Activated naive CD4-positive, alpha-beta T cell treated with anti-CD3 and anti-CD28 coated beads, Interleukin-2, amount 10 ng/mL, durations not matched to agents 7 days and 5 days (primary cell): Measurements from ENCODE around the gene TLK2.

Experiments used
- CTCF ChIA-PET: fragments of 350-600 bp; sonication (Branson Sonifier 250); formaldehyde crosslinking; loops from one replicate; lab custom pipeline; 2021; ENCODE audit warnings: antibody characterized with exemption; lab: Charles Lee
- DNase-seq: peaks from one replicate; pipeline ENCODE4 v3.0.0-alpha.2; 2020
- H3K27ac Mint-ChIP-seq: one replicate; pipeline ENCODE4 v1.8.0; 2021; ENCODE audit warnings: mild to moderate bottlenecking, moderate library complexity, mixed read lengths
- H3K27me3 Mint-ChIP-seq: one replicate; pipeline ENCODE4 v1.8.0; 2021; ENCODE audit warnings: mild to moderate bottlenecking, mixed read lengths
- H3K36me3 Mint-ChIP-seq: one replicate; pipeline ENCODE4 v1.8.0; 2021; ENCODE audit warnings: mixed read lengths
- H3K4me1 Mint-ChIP-seq: one replicate; pipeline ENCODE4 v1.8.0; 2021; ENCODE audit warnings: mixed read lengths
- H3K4me3 Mint-ChIP-seq: one replicate; pipeline ENCODE4 v1.8.0; 2021; ENCODE audit warnings: mild to moderate bottlenecking, moderate library complexity, mixed read lengths
- H3K9me3 Mint-ChIP-seq: one replicate; pipeline ENCODE4 v1.8.0; 2021; ENCODE audit warnings: mixed read lengths

Gene TLK2

GRCh38 chr17:62615503-62615902 is 136.9 kb downstream of the TLK2 start:
- no peak for DNase-seq
- no peaks in the 10 kb centered on the region for H3K4me1 Mint-ChIP-seq
- H3K27me3 Mint-ChIP-seq, result no peaks in the 10 kb centered on the region
- H3K9me3 Mint-ChIP-seq, result no peaks in the 10 kb centered on the region
- H3K27ac Mint-ChIP-seq, result no peak overlapping the region
- CTCF ChIA-PET, result no interaction called here
- no peak overlapping the region for H3K4me3 Mint-ChIP-seq
- peaks cover 21% of the 10 kb centered on the region for H3K36me3 Mint-ChIP-seq

DNA sequence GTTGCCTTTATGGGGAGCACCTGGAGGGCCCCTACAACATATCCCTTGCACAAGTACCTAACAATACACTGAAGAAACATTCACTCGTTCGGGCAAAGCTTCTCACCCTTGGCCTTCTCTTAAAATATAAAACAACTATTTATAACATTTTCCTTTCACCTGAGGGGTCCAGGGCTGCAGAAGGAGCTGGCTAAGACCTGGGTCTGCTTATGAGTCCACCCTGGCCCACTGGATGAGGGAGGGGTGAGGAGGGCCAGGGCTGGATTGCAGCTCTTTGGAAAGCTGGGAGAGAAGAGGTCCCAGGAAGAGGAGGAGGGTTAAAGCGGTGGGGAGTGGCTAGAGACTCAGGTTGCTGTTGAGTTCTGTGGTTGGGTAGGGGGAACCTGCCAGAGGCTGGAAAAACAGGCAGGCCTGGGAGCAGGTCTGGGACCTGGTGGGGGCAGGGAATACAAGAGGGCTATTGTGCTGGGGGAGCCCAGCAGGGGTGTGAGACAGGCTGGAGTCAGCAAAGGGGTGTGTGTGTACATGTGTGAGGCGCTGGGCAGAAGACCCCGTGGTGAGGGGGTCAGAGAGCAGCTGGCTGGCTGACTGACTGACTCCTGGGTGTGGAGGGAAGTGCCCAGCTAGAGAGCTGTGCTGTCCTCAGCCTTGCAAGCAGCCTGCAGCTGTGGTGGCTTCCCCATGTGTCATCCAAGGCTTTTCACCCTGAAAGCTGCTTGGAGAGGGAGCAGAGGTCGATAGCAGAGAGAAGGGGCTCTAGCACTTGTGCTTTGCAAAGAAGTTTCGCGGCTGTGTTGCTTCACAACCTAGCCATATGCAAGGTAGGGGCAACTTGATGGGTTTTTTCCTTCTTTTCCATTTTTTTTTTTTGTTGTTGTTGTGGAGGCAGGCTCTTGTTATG is 138.6 kb downstream of the TLK2 start:
- H3K4me3 Mint-ChIP-seq, result no peak overlapping the region

DNA sequence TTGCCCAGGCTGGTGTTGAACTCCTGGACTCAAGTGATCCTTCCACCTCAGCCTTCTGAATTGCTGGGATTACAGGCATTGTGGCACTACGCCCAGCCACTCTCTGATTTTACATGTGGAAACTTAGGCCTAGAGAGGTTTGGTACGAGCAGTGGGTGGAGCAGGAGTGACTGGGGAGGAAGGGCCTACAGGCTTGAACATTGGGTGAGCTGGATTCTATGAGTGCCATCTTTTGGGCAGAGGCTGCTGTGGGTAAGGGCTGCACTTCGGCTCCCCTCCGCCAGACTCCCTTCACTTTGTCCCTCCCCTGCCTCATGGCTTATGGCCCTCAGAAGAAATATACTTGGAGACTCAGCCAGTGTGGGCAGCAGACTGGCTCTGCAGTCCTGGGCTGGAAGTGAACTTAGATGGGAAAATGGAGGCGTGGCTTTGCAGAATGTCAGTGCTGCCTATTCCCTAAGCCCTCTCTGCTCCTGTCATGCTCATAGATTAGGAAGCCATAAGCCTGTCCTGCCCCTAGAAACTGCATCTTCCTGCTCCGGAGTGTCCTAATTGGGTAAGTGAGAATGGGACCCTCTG is 139.4 kb downstream of the TLK2 start:
- no peaks in the 10 kb centered on the region for H3K27me3 Mint-ChIP-seq
- CTCF ChIA-PET, result no interaction called here
- peaks cover 11% of the 10 kb centered on the region for H3K36me3 Mint-ChIP-seq
- no peaks in the 10 kb centered on the region for H3K9me3 Mint-ChIP-seq
- H3K4me3 Mint-ChIP-seq, result no peak overlapping the region
- no peaks in the 10 kb centered on the region for H3K4me1 Mint-ChIP-seq
- no peak overlapping the region for H3K27ac Mint-ChIP-seq
- DNase-seq, result no peak

More for the DNA sequence above, 138.6 kb downstream of the TLK2 start:
- DNase-seq, result no peak
- CTCF ChIA-PET, result no interaction called here
- no peaks in the 10 kb centered on the region for H3K9me3 Mint-ChIP-seq
- H3K4me1 Mint-ChIP-seq, result no peaks in the 10 kb centered on the region
- peaks cover 12% of the 10 kb centered on the region for H3K36me3 Mint-ChIP-seq
- no peaks in the 10 kb centered on the region for H3K27me3 Mint-ChIP-seq
- no peak overlapping the region for H3K27ac Mint-ChIP-seq

GRCh38 chr17:62618647-62619416 is 140.2 kb downstream of the TLK2 start:
- H3K27ac Mint-ChIP-seq, result peak overlapping the region; percentile 24
- CTCF ChIA-PET, result no interaction called here
- H3K4me3 Mint-ChIP-seq, result no peak overlapping the region
- no peaks in the 10 kb centered on the region for H3K9me3 Mint-ChIP-seq
- H3K4me1 Mint-ChIP-seq, result no peaks in the 10 kb centered on the region
- no peak for DNase-seq
- H3K27me3 Mint-ChIP-seq, result no peaks in the 10 kb centered on the region
- H3K36me3 Mint-ChIP-seq, result peaks cover 11% of the 10 kb centered on the region

- CTCF ChIA-PET, result no interaction called here
- Mint-ChIP-seq H3K9me3 (no peaks in the 10 kb centered on the region), H3K4me1 (no peaks in the 10 kb centered on the region), H3K27ac (peak overlapping the region; percentile 24), H3K36me3 (peaks cover 6% of the 10 kb centered on the region), H3K4me3 (no peak overlapping the region), H3K27me3 (no peaks in the 10 kb centered on the region)
- no peak for DNase-seq
These were observed 141.0 kb downstream of the TLK2 start for GRCh38 chr17:62619417-62620155.

GRCh38 chr17:62621223-62621622 is 142.6 kb downstream of the TLK2 start:
- CTCF ChIA-PET, result no interaction called here
- Mint-ChIP-seq H3K4me3 (no peak overlapping the region), H3K27me3 (peaks cover 16% of the 10 kb centered on the region), H3K9me3 (no peaks in the 10 kb centered on the region), H3K36me3 (no peaks in the 10 kb centered on the region), H3K27ac (no peak overlapping the region), H3K4me1 (no peaks in the 10 kb centered on the region)
- no peak for DNase-seq

DNA sequence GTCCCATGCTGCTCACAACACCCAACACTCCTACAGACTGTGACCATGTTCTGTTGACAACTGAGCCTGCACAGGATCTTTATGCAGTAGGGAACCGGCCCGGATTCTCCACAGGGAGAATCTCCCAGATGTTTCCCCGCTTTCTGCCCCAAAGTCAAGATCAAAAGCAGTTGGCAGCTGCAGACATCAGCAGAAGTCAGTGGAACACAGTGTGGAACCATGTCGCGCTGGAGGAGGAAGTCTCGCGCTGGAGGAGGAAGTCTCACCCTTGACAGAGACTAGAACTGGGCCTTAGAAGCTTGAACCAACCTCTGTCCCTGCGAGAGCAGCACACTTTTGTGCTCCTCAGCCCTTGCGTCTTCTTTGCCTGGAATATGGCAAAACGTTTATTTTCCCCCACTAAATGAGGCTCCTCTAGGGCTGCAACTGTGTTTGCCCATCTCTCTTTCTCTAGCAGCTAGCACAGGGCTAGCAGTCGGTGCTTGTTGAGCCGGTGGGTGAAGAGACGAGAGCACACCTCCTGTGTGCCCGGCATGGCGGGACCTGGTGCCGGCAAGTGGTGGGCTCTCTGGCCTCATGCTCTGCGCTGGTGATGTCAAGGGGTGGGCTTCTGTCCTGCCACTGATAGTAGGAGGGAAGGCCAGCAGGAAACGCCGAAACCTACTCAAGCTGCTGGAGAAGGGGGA is 146.7 kb downstream of the TLK2 start:
- no peak overlapping the region for H3K4me3 Mint-ChIP-seq
- CTCF ChIA-PET, result no interaction called here

GRCh38 chr17:62625870-62626200 is 147.2 kb downstream of the TLK2 start:
- DNase-seq, result no peak
- no peaks in the 10 kb centered on the region for H3K36me3 Mint-ChIP-seq
- peaks cover 7% of the 10 kb centered on the region for H3K4me1 Mint-ChIP-seq
- H3K27ac Mint-ChIP-seq, result no peak overlapping the region
- peaks cover 61% of the 10 kb centered on the region for H3K27me3 Mint-ChIP-seq
- CTCF ChIA-PET, result no interaction called here
- peak overlapping the region; percentile 30 for H3K4me3 Mint-ChIP-seq
- H3K9me3 Mint-ChIP-seq, result no peaks in the 10 kb centered on the region

More for the DNA sequence above, 146.7 kb downstream of the TLK2 start:
- Mint-ChIP-seq H3K27ac (no peak overlapping the region), H3K9me3 (no peaks in the 10 kb centered on the region), H3K4me1 (peaks cover 7% of the 10 kb centered on the region), H3K36me3 (no peaks in the 10 kb centered on the region), H3K27me3 (peaks cover 56% of the 10 kb centered on the region)
- DNase-seq, result no peak

- no peaks in the 10 kb centered on the region for H3K9me3 Mint-ChIP-seq
- no peaks in the 10 kb centered on the region for H3K36me3 Mint-ChIP-seq
- peaks cover 68% of the 10 kb centered on the region for H3K27me3 Mint-ChIP-seq
- DNase-seq, result no peak
- CTCF ChIA-PET, result no interaction called here
- H3K4me3 Mint-ChIP-seq, result peak overlapping the region; percentile 72
- peaks cover 7% of the 10 kb centered on the region for H3K4me1 Mint-ChIP-seq
- H3K27ac Mint-ChIP-seq, result no peak overlapping the region
These were observed 148.1 kb downstream of the TLK2 start for GRCh38 chr17:62626719-62627218.

GRCh38 chr17:62627219-62627903 is 148.7 kb downstream of the TLK2 start, which contains the start of gene MRC2:
Gene MRC2 (plus strand): TSS chr17:62627670. CDS start chr17:62627803, 133 bp downstream.
- CTCF ChIA-PET, result no interaction called here
- peaks cover 72% of the 10 kb centered on the region for H3K27me3 Mint-ChIP-seq
- peak within 1 kb of the TSS; percentile 77 for H3K4me3 Mint-ChIP-seq
- H3K4me1 Mint-ChIP-seq, result peaks cover 7% of the 10 kb centered on the region
- no peaks in the 10 kb centered on the region for H3K9me3 Mint-ChIP-seq
- no peaks in the 10 kb centered on the region for H3K36me3 Mint-ChIP-seq
- no peak within 1 kb of the TSS for H3K27ac Mint-ChIP-seq
- DNase-seq, result peak; percentile 57

DNA sequence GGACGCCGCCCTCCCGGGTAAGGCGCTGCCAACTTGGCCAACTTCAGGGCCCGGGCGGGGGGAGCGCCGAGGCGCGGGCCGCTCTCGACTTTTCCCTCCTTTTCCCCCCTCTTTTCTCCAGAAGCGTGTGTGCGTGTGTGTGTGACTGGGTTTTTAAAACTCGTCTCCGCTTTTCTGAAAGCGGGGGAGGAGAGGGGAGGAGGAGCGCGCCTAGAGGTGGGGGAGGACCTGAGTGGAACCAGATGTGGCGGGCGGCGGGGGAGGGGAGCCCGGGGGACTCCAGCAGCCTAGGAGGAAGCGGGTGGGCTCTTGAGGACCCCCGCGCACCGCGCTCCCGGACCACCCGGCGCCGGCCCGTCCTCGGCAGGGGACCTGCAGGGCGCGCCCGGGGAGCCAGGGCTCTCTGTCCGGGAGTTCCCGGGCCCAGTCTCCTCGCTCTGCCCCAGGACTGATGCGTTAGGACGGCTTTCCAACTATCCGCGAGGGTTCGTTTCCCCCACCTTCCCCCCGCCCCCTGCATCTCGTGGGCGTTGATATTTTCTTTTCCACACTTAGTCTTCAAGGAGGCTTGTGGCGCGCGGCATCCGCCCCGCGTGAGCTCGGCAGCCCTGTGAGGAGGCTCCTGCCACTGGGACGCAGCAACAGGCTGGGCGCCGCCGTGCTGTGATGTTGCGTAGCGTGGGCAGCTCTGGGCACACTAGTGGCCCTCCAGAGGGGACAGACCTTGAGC is 149.4 kb downstream of the TLK2 start:
- no peak overlapping the region for H3K27ac Mint-ChIP-seq
- DNase-seq, result peak; percentile 51
- CTCF ChIA-PET, result interaction anchor here (1.5 kb wide), 1 partner anchor 14 kb away, joined by 3 read pairs; no protein-coding TSS in a partner anchor
- H3K36me3 Mint-ChIP-seq, result no peaks in the 10 kb centered on the region
- peak overlapping the region; percentile 77 for H3K4me3 Mint-ChIP-seq
- peaks cover 7% of the 10 kb centered on the region for H3K4me1 Mint-ChIP-seq
- H3K9me3 Mint-ChIP-seq, result no peaks in the 10 kb centered on the region
- H3K27me3 Mint-ChIP-seq, result peaks cover 75% of the 10 kb centered on the region

DNA sequence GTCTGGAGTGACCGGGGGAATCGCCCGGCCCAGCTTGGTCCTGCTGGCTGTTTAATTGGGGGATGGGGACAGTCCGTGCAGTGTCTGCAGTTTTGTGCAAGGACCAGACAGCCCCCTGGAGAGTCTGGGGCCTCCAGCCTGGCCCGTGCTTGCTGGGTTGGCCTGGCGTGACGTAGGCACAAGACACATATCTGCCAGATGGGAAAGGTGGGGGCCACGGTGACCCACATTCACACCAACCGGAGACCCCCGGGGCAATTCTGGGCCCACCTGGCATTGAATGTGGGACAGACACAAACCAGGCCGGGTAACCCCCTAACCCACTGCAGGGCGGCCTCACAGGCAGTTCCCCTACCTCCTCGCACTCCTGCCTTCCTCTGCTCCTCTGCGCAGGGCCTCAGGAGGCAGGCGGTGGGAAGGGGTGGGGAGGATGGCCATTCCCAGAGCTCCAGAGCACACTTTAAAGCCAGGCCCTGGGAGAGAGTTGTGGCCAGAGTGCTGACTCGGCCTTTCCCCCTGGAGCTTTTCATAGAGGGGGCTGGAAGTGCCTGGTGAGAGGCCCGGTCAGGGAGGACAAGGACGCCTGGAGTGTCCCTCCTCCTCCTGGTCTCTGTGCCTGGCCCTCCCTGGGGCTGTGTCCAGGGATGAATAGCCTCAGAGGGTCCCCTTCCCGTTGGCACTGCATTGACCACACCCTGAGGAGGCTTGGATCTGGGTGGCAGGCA is 150.4 kb downstream of the TLK2 start:
- no peak for DNase-seq
- Mint-ChIP-seq H3K36me3 (no peaks in the 10 kb centered on the region), H3K4me1 (peaks cover 7% of the 10 kb centered on the region), H3K9me3 (no peaks in the 10 kb centered on the region), H3K27me3 (peaks cover 75% of the 10 kb centered on the region), H3K4me3 (peak overlapping the region; percentile 73), H3K27ac (no peak overlapping the region)
- CTCF ChIA-PET, result interaction anchor here (0.6 to 1.5 kb wide), 2 partner anchors 15 to 56 kb away, joined by 3 to 4 read pairs; no protein-coding TSS in a partner anchor
